ENCODE results near the gene FTH1. TPM values are rescaled to one million over a fixed set of nuclear protein-coding genes. Genes with fewer than 3 reads are reported as not detected.

The FTH1 gene
- total and polyA plus RNA-seq, 2 of the 13 experiments (the other 11 are each of a cell fraction or from before 2014, with no cell fraction given): 607 to 760 TPM

- peak; percentile 99; the same call in 1 of the 2 replicates for TF ChIP-seq NCOR1 (IDR thresholded peaks at IDR 0.05; ENCODE audit: borderline replicate concordance, low read length)
- TF ChIP-seq DMAP1 (CRISPR knock-in tag; IDR thresholded peaks at IDR 0.05): peak; percentile 96
- no peak for TF ChIP-seq ZZZ3 (CRISPR knock-in tag; IDR thresholded peaks at IDR 0.05; ENCODE audit: borderline replicate concordance)
- no peak for TF ChIP-seq ZNF784 (CRISPR knock-in tag; IDR thresholded peaks at IDR 0.05; ENCODE audit: borderline replicate concordance)
- peak; percentile 48 for TF ChIP-seq ZNF18 (CRISPR knock-in tag; IDR thresholded peaks at IDR 0.05; ENCODE audit: insufficient replicate concordance)
- TF ChIP-seq ZNF530 (CRISPR knock-in tag; IDR thresholded peaks at IDR 0.05; ENCODE audit: low read depth): no peak
- peak; percentile 32; the same call in 1 of the 2 replicates for TF ChIP-seq NR0B2 (CRISPR knock-in tag; IDR thresholded peaks at IDR 0.05)
- peak; percentile 37; the same call in 1 of the 2 replicates for TF ChIP-seq ZNF703 (CRISPR knock-in tag; IDR thresholded peaks at IDR 0.05; ENCODE audit: borderline replicate concordance)
- no peak for TF ChIP-seq GLMP (CRISPR knock-in tag; IDR thresholded peaks at IDR 0.05; ENCODE audit: borderline replicate concordance)
- no peak for TF ChIP-seq PTBP1 (IDR thresholded peaks at IDR 0.05; ENCODE audit: low read depth, low read length, poor library complexity, severe bottlenecking)
- TF ChIP-seq ATRX (CRISPR knock-in tag; IDR thresholded peaks at IDR 0.05; ENCODE audit: borderline replicate concordance): no peak
- TF ChIP-seq MLX (CRISPR knock-in tag; IDR thresholded peaks at IDR 0.05): peak; percentile 91
- TF ChIP-seq POLR2A (IDR thresholded peaks at IDR 0.05; ENCODE audit: insufficient read depth in 1 of 2, low read depth in 2 of 2, low read length in 2 of 2): peak; percentile 80 to 94
- peak; percentile 64; the same call in 1 of the 2 replicates for TF ChIP-seq RFXANK (CRISPR knock-in tag; IDR thresholded peaks at IDR 0.05)
- TF ChIP-seq HNRNPH1 (optimal IDR thresholded peaks at IDR 0.05; ENCODE audit: low read depth, low read length): no peak
- peak; percentile 76 for TF ChIP-seq RARA (CRISPR knock-in tag; IDR thresholded peaks at IDR 0.05)
- peak; percentile 85 for TF ChIP-seq NFKBIZ (CRISPR knock-in tag; IDR thresholded peaks at IDR 0.05)
- TF ChIP-seq BORCS8-MEF2B (CRISPR knock-in tag; IDR thresholded peaks at IDR 0.05): no peak
- peak; percentile 87; the same call in 1 of the 2 replicates for TF ChIP-seq FOXC1 (CRISPR knock-in tag; IDR thresholded peaks at IDR 0.05; ENCODE audit: borderline replicate concordance)
- TF ChIP-seq ZNF615 (CRISPR knock-in tag; IDR thresholded peaks at IDR 0.05; ENCODE audit: borderline replicate concordance): no peak
- no peak for TF ChIP-seq ZNF326 (CRISPR knock-in tag; IDR thresholded peaks at IDR 0.05; ENCODE audit: borderline replicate concordance)
- TF ChIP-seq MIXL1 (CRISPR knock-in tag; IDR thresholded peaks at IDR 0.05): no peak
- peak; percentile 100 for TF ChIP-seq HNF4A (CRISPR knock-in tag; IDR thresholded peaks at IDR 0.05)
- no peak for TF ChIP-seq IRX3 (CRISPR knock-in tag; IDR thresholded peaks at IDR 0.05; ENCODE audit: borderline replicate concordance, low read depth)
- no peak for TF ChIP-seq ZMAT5 (CRISPR knock-in tag; IDR thresholded peaks at IDR 0.05; ENCODE audit: borderline replicate concordance, low read depth)
- TF ChIP-seq SMAD9 (CRISPR knock-in tag; IDR thresholded peaks at IDR 0.05): no peak
Observed at GRCh38 chr11:61972672-61973475, 5.4 kb upstream of the FTH1 start (continued).

Data from HepG2 (cell line).